Measurements from ENCODE around the gene NTN1.

The NTN1 gene

GRCh38 chr17:9170853-9171252 lies 149.5 kb downstream of the NTN1 start:
- no peak overlapping the region for H3K27ac ChIP-seq (ENCODE audit: extremely low read depth, low read depth, low read length)
- H3K9me3 ChIP-seq (ENCODE audit: control insufficient read depth, insufficient read depth, low read depth, low read length) = no peaks in the 10 kb centered on the region
- no peaks in the 10 kb centered on the region for H3K4me1 ChIP-seq (ENCODE audit: control insufficient read depth, insufficient read depth, low read length)
- TF ChIP-seq ZNF707 (tag by site-specific recombination; IDR thresholded peaks at IDR 0.05) = no peak
- TF ChIP-seq ZSCAN4 (tag by site-specific recombination; IDR thresholded peaks at IDR 0.05) = 0 out of 2 replicates have a peak, but pooled peaks have one; percentile 17
- no peak overlapping the region for H3K4me3 ChIP-seq (ENCODE audit: low read depth, low read length)
- peaks cover 0 to 11% of the 10 kb centered on the region in 2 experiments; a peak in 2 of 3 replicates for H3K36me3 ChIP-seq (ENCODE audit: control insufficient read depth in 2 of 2, insufficient read depth in 1 of 2, low read length in 2 of 2)
- CTCF ChIA-PET = no interaction called here
- POLR2A ChIA-PET = no interaction called here

GRCh38 chr17:9173386-9173983 lies 152.2 kb downstream of the NTN1 start:
- Histone ChIP-seq H3K36me3 (ENCODE audit: control insufficient read depth in 2 of 2, insufficient read depth in 1 of 2, low read length in 2 of 2) (peaks cover 0 to 6% of the 10 kb centered on the region in 2 experiments; a peak in 2 of 3 replicates), H3K27ac (ENCODE audit: extremely low read depth, low read depth, low read length) (no peak overlapping the region), H3K4me3 (ENCODE audit: low read depth, low read length) (no peak overlapping the region), H3K4me1 (ENCODE audit: control insufficient read depth, insufficient read depth, low read length) (no peaks in the 10 kb centered on the region), H3K9me3 (ENCODE audit: control insufficient read depth, insufficient read depth, low read depth, low read length) (no peaks in the 10 kb centered on the region)
- POLR2A ChIA-PET = no interaction called here
- CTCF ChIA-PET = no interaction called here
- no peak for TF ChIP-seq MEIS1 (CRISPR knock-in tag; IDR thresholded peaks at IDR 0.05; ENCODE audit: borderline replicate concordance)
- TF ChIP-seq ZNF174 (tag by site-specific recombination; IDR thresholded peaks at IDR 0.05) = no peak
- TF ChIP-seq KLF17 (tag by site-specific recombination; IDR thresholded peaks at IDR 0.05) = no peak
- TF ChIP-seq ZBTB44 (tag by site-specific recombination; IDR thresholded peaks at IDR 0.05) = no peak
- no peak for TF ChIP-seq FEZF1 (tag by site-specific recombination; IDR thresholded peaks at IDR 0.05)
- no peak for TF ChIP-seq ZNF530 (tag by site-specific recombination; IDR thresholded peaks at IDR 0.05; ENCODE audit: low read depth)
- no peak for TF ChIP-seq ZNF664 (tag by site-specific recombination; IDR thresholded peaks at IDR 0.05)
- no peak for TF ChIP-seq ZNF488 (tag by site-specific recombination; IDR thresholded peaks at IDR 0.05)
- TF ChIP-seq ZNF311 (tag by site-specific recombination; IDR thresholded peaks at IDR 0.05; ENCODE audit: borderline replicate concordance) = no peak
- no peak for TF ChIP-seq ZNF280D (tag by site-specific recombination; IDR thresholded peaks at IDR 0.05)
- no peak for TF ChIP-seq ZNF701 (tag by site-specific recombination; IDR thresholded peaks at IDR 0.05)
- TF ChIP-seq ZNF621 (tag by site-specific recombination; IDR thresholded peaks at IDR 0.05) = no peak
- TF ChIP-seq SALL2 (tag by site-specific recombination; IDR thresholded peaks at IDR 0.05; ENCODE audit: borderline replicate concordance) = no peak
- TF ChIP-seq ZSCAN18 (tag by site-specific recombination; IDR thresholded peaks at IDR 0.05) = no peak
- no peak for TF ChIP-seq ZNF518A (tag by site-specific recombination; conservative IDR thresholded peaks at IDR 0.05; ENCODE audit: low read depth)

All from HEK293 (cell line).